Measurements from ENCODE around the gene PCDHB11. TPM values are rescaled to one million over a fixed set of nuclear protein-coding genes. Genes with fewer than 3 reads are reported as not detected.
"Not testable (repeated sequence)": the region's sequence is repeated elsewhere in the genome, so short reads cannot be mapped to it uniquely, and the experiment has no call there.

The PCDHB11 gene
- total RNA-seq, 1 donor from 2014 or later = 2.0 TPM

- no peaks in the 10 kb centered on the region for H3K4me1 Mint-ChIP-seq (ENCODE audit: unreplicated experiment)
- H3K4me3 Mint-ChIP-seq = no peak overlapping the region
- TF ChIP-seq CTCF (conservative IDR thresholded peaks at IDR 0.05) = no peak
- no peak overlapping the region for H3K27ac Mint-ChIP-seq
- H3K27me3 Mint-ChIP-seq = no peaks in the 10 kb centered on the region
- peaks cover 8% of the 10 kb centered on the region for H3K9me3 Mint-ChIP-seq
- H3K36me3 Mint-ChIP-seq = peaks cover 13% of the 10 kb centered on the region
- no peak for DNase-seq (ENCODE audit: extremely low spot score, unreplicated experiment)
Measured at GRCh38 chr5:141180313-141180712, 19.1 kb upstream of the PCDHB11 start.

GRCh38 chr5:141182248-141182647 is 17.2 kb upstream of the PCDHB11 start, which contains the start of gene PCDHB16:
Gene PCDHB16, plus strand, starts transcription at chr5:141182387. Its CDS starts 173 bp downstream, at chr5:141182560.
- peaks cover 13% of the 10 kb centered on the region for H3K9me3 Mint-ChIP-seq
- H3K27ac Mint-ChIP-seq = peak within 1 kb of the TSS; percentile 28
- peaks cover 17% of the 10 kb centered on the region for H3K36me3 Mint-ChIP-seq
- H3K27me3 Mint-ChIP-seq = no peaks in the 10 kb centered on the region
- peak within 1 kb of the TSS; percentile 86 for H3K4me3 Mint-ChIP-seq
- peak; percentile 75 for TF ChIP-seq CTCF (conservative IDR thresholded peaks at IDR 0.05)
- DNase-seq (ENCODE audit: extremely low spot score, unreplicated experiment) = no peak
- H3K4me1 Mint-ChIP-seq (ENCODE audit: unreplicated experiment) = no peaks in the 10 kb centered on the region

GRCh38 chr5:141184117-141184855 is 15.1 kb upstream of the PCDHB11 start:
- Mint-ChIP-seq H3K36me3 (peaks cover 21% of the 10 kb centered on the region), H3K9me3 (peaks cover 17% of the 10 kb centered on the region)
- not testable (repeated sequence) for H3K4me1 Mint-ChIP-seq (ENCODE audit: unreplicated experiment); DNase-seq (ENCODE audit: extremely low spot score, unreplicated experiment); H3K4me3 Mint-ChIP-seq; H3K27me3 Mint-ChIP-seq; H3K27ac Mint-ChIP-seq

GRCh38 chr5:141186897-141187512 is 12.4 kb upstream of the PCDHB11 start, which contains the start of gene PCDHB9:
Gene PCDHB9, plus strand, starts transcription at chr5:141187161. Its CDS starts 158 bp downstream, at chr5:141187319.
- Mint-ChIP-seq H3K27ac (peak within 1 kb of the TSS; percentile 10), H3K4me3 (peak within 1 kb of the TSS; percentile 60), H3K4me1 (ENCODE audit: unreplicated experiment) (no peaks in the 10 kb centered on the region), H3K9me3 (peaks cover 17% of the 10 kb centered on the region), H3K27me3 (no peaks in the 10 kb centered on the region), H3K36me3 (peaks cover 21% of the 10 kb centered on the region)
- TF ChIP-seq CTCF (conservative IDR thresholded peaks at IDR 0.05) = peak; percentile 68
- DNase-seq (ENCODE audit: extremely low spot score, unreplicated experiment) = no peak

GRCh38 chr5:141188682-141189081 is 10.7 kb upstream of the PCDHB11 start:
- not testable (repeated sequence) for H3K27me3 Mint-ChIP-seq; H3K27ac Mint-ChIP-seq; DNase-seq (ENCODE audit: extremely low spot score, unreplicated experiment); H3K4me1 Mint-ChIP-seq (ENCODE audit: unreplicated experiment); H3K4me3 Mint-ChIP-seq
- Mint-ChIP-seq H3K36me3 (peaks cover 14% of the 10 kb centered on the region), H3K9me3 (peaks cover 13% of the 10 kb centered on the region)

- not testable (repeated sequence) for H3K27ac Mint-ChIP-seq; H3K4me3 Mint-ChIP-seq; H3K27me3 Mint-ChIP-seq; H3K4me1 Mint-ChIP-seq (ENCODE audit: unreplicated experiment); DNase-seq (ENCODE audit: extremely low spot score, unreplicated experiment)
- peaks cover 14% of the 10 kb centered on the region for H3K36me3 Mint-ChIP-seq
- peaks cover 13% of the 10 kb centered on the region for H3K9me3 Mint-ChIP-seq
Measured at GRCh38 chr5:141189131-141189530, 10.3 kb upstream of the PCDHB11 start.

- H3K27me3 Mint-ChIP-seq = no peaks in the 10 kb centered on the region
- H3K9me3 Mint-ChIP-seq = peaks cover 8% of the 10 kb centered on the region
- H3K36me3 Mint-ChIP-seq = peaks cover 4% of the 10 kb centered on the region
- H3K4me1 Mint-ChIP-seq (ENCODE audit: unreplicated experiment) = no peaks in the 10 kb centered on the region
- TF ChIP-seq CTCF (conservative IDR thresholded peaks at IDR 0.05) = peak; percentile 71
- no peak within 1 kb of the TSS for H3K27ac Mint-ChIP-seq
- DNase-seq (ENCODE audit: extremely low spot score, unreplicated experiment) = no peak
- H3K4me3 Mint-ChIP-seq = peak within 1 kb of the TSS; percentile 80
Measured at GRCh38 chr5:141192110-141192725, 7.2 kb upstream of the PCDHB11 start, which contains the start of gene PCDHB10. Gene PCDHB10, plus strand, starts transcription at chr5:141192353. Its CDS starts 200 bp downstream, at chr5:141192553.

GRCh38 chr5:141194332-141194731 is 5.1 kb upstream of the PCDHB11 start:
- H3K27ac Mint-ChIP-seq; H3K4me1 Mint-ChIP-seq (ENCODE audit: unreplicated experiment); H3K4me3 Mint-ChIP-seq; DNase-seq (ENCODE audit: extremely low spot score, unreplicated experiment); H3K36me3 Mint-ChIP-seq; H3K27me3 Mint-ChIP-seq; H3K9me3 Mint-ChIP-seq: not testable (repeated sequence)
